ENCODE results near the gene PEMT. TPM values are rescaled to one million over a fixed set of nuclear protein-coding genes. Genes with fewer than 3 reads are reported as not detected.

Gene PEMT
- total and polyA plus RNA-seq, 9 of the 15 experiments (the other 6 are each of a cell fraction or from before 2014, with no cell fraction given) = 1.4 to 36.4 (median 13.6) TPM

GRCh38 chr17:17561408-17562145, 29.9 kb downstream of the PEMT start:
- Histone ChIP-seq H3K36me3 (ENCODE audit: control insufficient read depth, insufficient read depth, low read length) (no peaks in the 10 kb centered on the region), H3K4me2 (ENCODE audit: insufficient read depth, low read length) (no peak overlapping the region), H4K20me1 (replicated peaks; ENCODE audit: control insufficient read depth, insufficient read depth, low read length) (peaks cover 4% of the 10 kb centered on the region; the same call in 1 of the 2 replicates), H3K4me1 (replicated peaks in 1 of 2; ENCODE audit: control insufficient read depth in 2 of 2, insufficient read depth in 2 of 2, low read length in 2 of 2) (peaks cover 0 to 4% of the 10 kb centered on the region in 2 experiments; a peak in 1 of 5 replicates), H3K9ac (ENCODE audit: insufficient read depth in 1 of 2, low read depth in 2 of 2, low read length in 2 of 2) (no peak overlapping the region; a peak in 1 of 4 replicates), H3K4me3 (no peak overlapping the region), H3K27ac (ENCODE audit: extremely low read depth, low read depth, low read length) (no peak overlapping the region), H3K79me2 (ENCODE audit: control insufficient read depth, insufficient read depth, low read length) (no peaks in the 10 kb centered on the region), H3K9me1 (ENCODE audit: control insufficient read depth, insufficient read depth, low read length) (no peaks in the 10 kb centered on the region), H3K9me3 (replicated peaks; ENCODE audit: control insufficient read depth, insufficient read depth, low read depth, low read length) (no peaks in the 10 kb centered on the region), H2AFZ (ENCODE audit: low read depth, low read length) (no peak overlapping the region), H3K27me3 (ENCODE audit: control insufficient read depth in 2 of 2, insufficient read depth in 2 of 2, low read length in 2 of 2) (no peaks in the 10 kb centered on the region)
- POLR2A ChIA-PET = no interaction called here
- no peak for TF ChIP-seq RBM15 (IDR thresholded peaks at IDR 0.05; ENCODE audit: insufficient read depth, low read length)
- TF ChIP-seq ARHGAP35 (IDR thresholded peaks at IDR 0.05; ENCODE audit: partially characterized antibody) = no peak
- TF ChIP-seq ZNF449 (CRISPR knock-in tag; IDR thresholded peaks at IDR 0.05) = no peak
- TF ChIP-seq ZNF239 (CRISPR knock-in tag; IDR thresholded peaks at IDR 0.05) = no peak
- TF ChIP-seq ZNF75A (CRISPR knock-in tag; IDR thresholded peaks at IDR 0.05) = no peak
- no peak for TF ChIP-seq ZZZ3 (IDR thresholded peaks at IDR 0.05)
- no peak for TF ChIP-seq GATA2 (CRISPR knock-in tag; IDR thresholded peaks at IDR 0.05)
- TF ChIP-seq SAP30 (IDR thresholded peaks at IDR 0.05; ENCODE audit: borderline replicate concordance, insufficient read depth, low read depth, low read length, poor library complexity, severe bottlenecking) = no peak
- no peak for TF ChIP-seq E2F6 (IDR thresholded peaks at IDR 0.05; ENCODE audit: borderline replicate concordance in 1 of 2, extremely low read depth in 1 of 2, insufficient read depth in 1 of 2, insufficient read length in 1 of 2, low read depth in 1 of 2, low read length in 1 of 2, poor library complexity in 1 of 2, severe bottlenecking in 1 of 2)
- no peak for TF ChIP-seq NR2C1 (IDR thresholded peaks at IDR 0.05)
- no peak for TF ChIP-seq NR2C1 (tag; IDR thresholded peaks at IDR 0.05)
- TF ChIP-seq HDAC8 (tag; IDR thresholded peaks at IDR 0.05) = no peak
- CTCF ChIA-PET (ENCODE audit: low intra/inter-chr PET ratio) = no interaction called here
- DNase-seq (ENCODE audit: extremely low read depth in 1 of 4, low spot score in 3 of 4) (no peak), FAIRE-seq (no peak), ATAC-seq (no peak)
- 81% methylated on average over 10 of the region's 30 CpGs for WGBS (ENCODE audit: insufficient coverage, low coverage, missing lambda C conversion rate)
- in situ Hi-C loops (cut with MboI) = loop anchor here (5.0 kb wide), 1 partner anchor 59 kb away; no protein-coding TSS in a partner anchor
- no TSS peak for BruUV-seq (replicated peaks)
- intact Hi-C loops (cut with micrococcal nuclease) = no loop called here

Measured in K562 (cell line).